HL-60 (cell line): ENCODE measurements around the gene VPS41.

Experiments used
- GABPA ChIP-seq: IDR thresholded peaks from 2 replicates; pipeline ENCODE4 v1.6.1; 2012; ENCODE audit warnings: low read depth
- POLR2AphosphoS5 ChIP-seq: IDR thresholded peaks from 2 replicates; pipeline ENCODE4 v1.6.1; 2012; ENCODE audit warnings: low read depth
- TF ChIP-seq, protein P1 (sequence below): IDR thresholded peaks from one replicate; pipeline ENCODE4 v1.5.1; 2011; ENCODE audit warnings: low read length, control low read depth, inconsistent platforms; ENCODE audit not compliant: insufficient read depth

GRCh38 chr7:38795593-38795992 lies 113.4 kb downstream of the VPS41 start:
- TF ChIP-seq, protein P1, sequence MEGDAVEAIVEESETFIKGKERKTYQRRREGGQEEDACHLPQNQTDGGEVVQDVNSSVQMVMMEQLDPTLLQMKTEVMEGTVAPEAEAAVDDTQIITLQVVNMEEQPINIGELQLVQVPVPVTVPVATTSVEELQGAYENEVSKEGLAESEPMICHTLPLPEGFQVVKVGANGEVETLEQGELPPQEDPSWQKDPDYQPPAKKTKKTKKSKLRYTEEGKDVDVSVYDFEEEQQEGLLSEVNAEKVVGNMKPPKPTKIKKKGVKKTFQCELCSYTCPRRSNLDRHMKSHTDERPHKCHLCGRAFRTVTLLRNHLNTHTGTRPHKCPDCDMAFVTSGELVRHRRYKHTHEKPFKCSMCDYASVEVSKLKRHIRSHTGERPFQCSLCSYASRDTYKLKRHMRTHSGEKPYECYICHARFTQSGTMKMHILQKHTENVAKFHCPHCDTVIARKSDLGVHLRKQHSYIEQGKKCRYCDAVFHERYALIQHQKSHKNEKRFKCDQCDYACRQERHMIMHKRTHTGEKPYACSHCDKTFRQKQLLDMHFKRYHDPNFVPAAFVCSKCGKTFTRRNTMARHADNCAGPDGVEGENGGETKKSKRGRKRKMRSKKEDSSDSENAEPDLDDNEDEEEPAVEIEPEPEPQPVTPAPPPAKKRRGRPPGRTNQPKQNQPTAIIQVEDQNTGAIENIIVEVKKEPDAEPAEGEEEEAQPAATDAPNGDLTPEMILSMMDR: no peak
- TF ChIP-seq POLR2AphosphoS5 (no peak), GABPA (no peak)
